GM18511 (cell line): Measurements from ENCODE around the gene PPP2R2C.

Experiments used
- ATAC-seq: cut with Tn5 transposase; IDR thresholded peaks from one replicate; pipeline ENCODE4 v1.9.1; 2021; ENCODE audit warnings: mild to moderate bottlenecking, moderate library complexity; ENCODE audit not compliant: unreplicated experiment

Gene PPP2R2C

DNA sequence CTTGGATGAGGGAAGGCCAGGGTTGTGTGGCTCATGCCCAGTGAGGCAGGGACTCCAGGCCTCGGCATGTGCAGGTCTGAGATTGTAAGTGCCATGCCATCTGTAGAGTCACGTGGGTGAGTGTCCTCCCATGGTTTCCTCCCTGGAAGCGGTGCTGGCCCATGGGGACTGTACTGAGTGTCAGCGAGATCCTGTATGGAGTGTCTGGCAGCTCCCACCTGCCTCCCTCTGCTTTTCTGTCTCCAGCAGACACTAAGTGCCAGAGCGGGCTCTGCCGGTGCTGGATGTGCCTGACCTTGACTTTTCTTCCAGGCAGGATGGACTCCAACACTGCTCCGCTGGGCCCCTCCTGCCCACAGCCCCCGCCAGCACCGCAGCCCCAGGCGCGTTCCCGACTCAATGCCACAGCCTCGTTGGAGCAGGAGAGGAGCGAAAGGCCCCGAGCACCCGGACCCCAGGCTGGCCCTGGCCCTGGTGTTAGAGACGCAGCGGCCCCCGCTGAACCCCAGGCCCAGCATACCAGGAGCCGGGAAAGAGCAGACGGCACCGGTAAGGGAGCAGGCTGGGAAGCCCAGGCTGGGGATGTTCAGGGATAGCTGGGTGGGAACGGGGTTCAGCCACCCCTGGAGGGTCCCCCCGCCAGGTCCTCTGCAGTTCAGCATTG is 195.1 kb downstream of the PPP2R2C start:
- ATAC-seq = no peak

- ATAC-seq = no peak
These were observed 196.3 kb downstream of the PPP2R2C start for GRCh38 chr4:6275898-6276806.

- no peak for ATAC-seq
These were observed 197.1 kb downstream of the PPP2R2C start for GRCh38 chr4:6275351-6275750.

GRCh38 chr4:6273661-6273990 is 198.8 kb downstream of the PPP2R2C start:
- ATAC-seq = no peak

GRCh38 chr4:6272863-6273660 is 199.4 kb downstream of the PPP2R2C start:
- ATAC-seq = no peak

- no peak for ATAC-seq
These were observed 200.5 kb downstream of the PPP2R2C start for GRCh38 chr4:6271701-6272465.

- no peak for ATAC-seq
These were observed 201.2 kb downstream of the PPP2R2C start for GRCh38 chr4:6271206-6271605.

- ATAC-seq = no peak
These were observed 201.7 kb downstream of the PPP2R2C start for GRCh38 chr4:6270636-6271121.
